ENCODE results near the gene SF1.

GRCh38 chr11:64760759-64761420 lies 17.5 kb downstream of the SF1 start:
- TF ChIP-seq ZNF274 (IDR thresholded peaks at IDR 0.05; ENCODE audit: low read depth, low read length) (no peak), YY1 (IDR thresholded peaks at IDR 0.05; ENCODE audit: insufficient read depth, insufficient read length) (no peak), SUZ12 (IDR thresholded peaks at IDR 0.05; ENCODE audit: extremely low read depth, insufficient read depth, insufficient read length) (no peak)
